IMR-90 (cell line): ENCODE measurements around the gene RP2. TPM values are rescaled to one million over a fixed set of nuclear protein-coding genes. Genes with fewer than 3 reads are reported as not detected.

Source experiments
- ATAC-seq: fragments of 200-7000 bp; cut with Tn5 transposase; 2 replicates; pipeline ENCODE4 v1.9.1; 2020; ENCODE audit warnings: low read depth, mild to moderate bottlenecking, moderate library complexity
- BruUV-seq: library from RNA; stranded (reverse); fragments of 400-500 nt; replicated peaks from 2 replicates; lab custom pipeline; 2021; lab: Mats Ljungman, UMichigan
- CTCF ChIA-PET: fragments of 300-600 bp; formaldehyde crosslinking; extraction: SDS; loops from one replicate; lab custom pipeline; 2021; ENCODE audit warnings: antibody characterized with exemption; lab: Yijun Ruan, JAX
- POLR2A ChIA-PET: fragments of 300-600 bp; sonication (Branson Sonifier 250); formaldehyde crosslinking; loops from one replicate; lab custom pipeline; 2022; ENCODE audit warnings: antibody characterized with exemption; ENCODE audit not compliant: unreplicated experiment; lab: Charles Lee
- DNase-seq: peaks from one replicate; pipeline ENCODE4 v3.0.0; 2013
- H2AFZ ChIP-seq: replicated peaks from 2 replicates; pipeline ENCODE3; 2013; ENCODE audit warnings: low read length, mild to moderate bottlenecking; ENCODE audit not compliant: poor library complexity
- H2AK5ac ChIP-seq: 2 replicates; pipeline ENCODE4 v1.6.1; 2013; ENCODE audit warnings: low read depth, low read length, inconsistent platforms
- H2AK9ac ChIP-seq: replicated peaks from 2 replicates; pipeline ENCODE3; 2013; ENCODE audit warnings: mild to moderate bottlenecking, low read depth, low read length, moderate library complexity; ENCODE audit not compliant: poor library complexity
- H2BK120ac ChIP-seq: 2 replicates; pipeline ENCODE4 v1.6.1; 2013; ENCODE audit warnings: low read depth, low read length, inconsistent platforms
- H2BK15ac ChIP-seq: 3 replicates; pipeline ENCODE4 v1.6.1; 2013; ENCODE audit warnings: low read depth, low read length, inconsistent platforms
- H2BK20ac ChIP-seq: 2 replicates; pipeline ENCODE4 v1.6.1; 2013; ENCODE audit warnings: low read depth, mild to moderate bottlenecking, inconsistent platforms, low read length, moderate library complexity
- H2BK5ac ChIP-seq: 2 replicates; pipeline ENCODE4 v1.6.1; 2013; ENCODE audit warnings: mild to moderate bottlenecking, low read depth, low read length, inconsistent platforms; ENCODE audit not compliant: poor library complexity, severe bottlenecking
- H3K14ac ChIP-seq: replicated peaks from 2 replicates; pipeline ENCODE4 v1.6.1; 2013; ENCODE audit warnings: low read depth, low read length, inconsistent platforms
- H3K18ac ChIP-seq: 2 replicates; pipeline ENCODE4 v1.6.1; 2013; ENCODE audit warnings: low read depth, low read length, control low read depth
- H3K23ac ChIP-seq: 2 replicates; pipeline ENCODE4 v1.6.1; 2013; ENCODE audit warnings: low read depth, low read length, inconsistent platforms
- H3K27ac ChIP-seq: 2 replicates; pipeline ENCODE4 v1.5.1; 2013; ENCODE audit warnings: mild to moderate bottlenecking, control low read depth, low read length; ENCODE audit not compliant: insufficient read depth
- H3K27me3 ChIP-seq: 2 replicates; pipeline ENCODE4 v1.6.1; 2013; ENCODE audit warnings: low read length; ENCODE audit not compliant: control insufficient read depth, insufficient read depth
- H3K36me3 ChIP-seq: 2 replicates; pipeline ENCODE4 v1.6.1; 2013; ENCODE audit warnings: low read length, mixed read lengths; ENCODE audit not compliant: control insufficient read depth, insufficient read depth
- H3K4ac ChIP-seq: 2 replicates; pipeline ENCODE4 v1.6.1; 2013; ENCODE audit warnings: low read depth, low read length, inconsistent platforms
- H3K4me1 ChIP-seq: 2 replicates; pipeline ENCODE4 v1.6.1; 2013; ENCODE audit warnings: low read length, mixed read lengths; ENCODE audit not compliant: control insufficient read depth, insufficient read depth
- H3K4me2 ChIP-seq: 2 replicates; pipeline ENCODE4 v1.6.1; 2013; ENCODE audit warnings: low read depth, mild to moderate bottlenecking, control low read depth, low read length, moderate library complexity
- H3K4me3 ChIP-seq: 2 replicates; pipeline ENCODE4 v1.5.1; 2013; ENCODE audit warnings: low read depth, mild to moderate bottlenecking, control low read depth, low read length, moderate library complexity; ENCODE audit not compliant: insufficient read depth
- H3K56ac ChIP-seq: 2 replicates; pipeline ENCODE4 v1.6.1; 2013; ENCODE audit warnings: low read length, inconsistent platforms; ENCODE audit not compliant: insufficient read depth; ENCODE audit errors: extremely low read depth
- H3K79me1 ChIP-seq, 2 experiments: 2 replicates each; pipeline ENCODE4 v1.6.1; 2013; ENCODE audit warnings: low read length in 2 of 2, inconsistent platforms in 1 of 2, low read depth in 1 of 2
- H3K9ac ChIP-seq: 2 replicates; pipeline ENCODE4 v1.6.1; 2013; ENCODE audit warnings: low read depth, low read length, control low read depth
- H3K9me1 ChIP-seq: 2 replicates; pipeline ENCODE4 v1.6.1; 2013; ENCODE audit warnings: low read length, inconsistent platforms; ENCODE audit not compliant: insufficient read depth
- H3K9me3 ChIP-seq: 2 replicates; pipeline ENCODE4 v1.6.1; 2013; ENCODE audit warnings: low read length; ENCODE audit not compliant: control insufficient read depth, insufficient read depth
- H4K20me1 ChIP-seq: 2 replicates; pipeline ENCODE4 v1.6.1; 2013; ENCODE audit warnings: low read length, inconsistent platforms; ENCODE audit not compliant: insufficient read depth
- H4K5ac ChIP-seq: 2 replicates; pipeline ENCODE4 v1.6.1; 2013; ENCODE audit warnings: mild to moderate bottlenecking, low read depth, low read length, control low read depth
- H4K8ac ChIP-seq, 2 experiments: 2 replicates each; pipeline ENCODE4 v1.6.1; 2013; ENCODE audit warnings: low read depth in 2 of 2, low read length in 2 of 2, control low read depth in 1 of 2, inconsistent platforms in 1 of 2
- H4K91ac ChIP-seq: 2 replicates; pipeline ENCODE4 v1.6.1; 2013; ENCODE audit warnings: low read depth, low read length, inconsistent platforms; ENCODE audit not compliant: insufficient read depth
- BHLHE40 ChIP-seq: fragments of 150-350 bp; IDR thresholded peaks from 2 replicates; pipeline ENCODE4 v1.6.1; 2016; ENCODE audit warnings: mild to moderate bottlenecking, low read depth, low read length
- CEBPB ChIP-seq: IDR thresholded peaks from 2 replicates; pipeline ENCODE4 v1.6.1; 2012; ENCODE audit warnings: low read depth, low read length, improper control_type of control experiment
- CHD1 ChIP-seq: IDR thresholded peaks from 2 replicates; pipeline ENCODE4 v1.6.1; 2012; ENCODE audit warnings: low read depth, low read length, improper control_type of control experiment
- CTCF ChIP-seq: conservative IDR thresholded peaks from 2 replicates; pipeline ENCODE4 v1.5.1; 2012; ENCODE audit warnings: mild to moderate bottlenecking, low read depth, low read length, improper control_type of control experiment
- ELK1 ChIP-seq: fragments of 150-350 bp; IDR thresholded peaks from 2 replicates; pipeline ENCODE4 v1.6.1; 2016; ENCODE audit warnings: low read depth, mild to moderate bottlenecking, low read length, moderate library complexity, borderline replicate concordance
- FOS ChIP-seq: fragments of 150-350 bp; IDR thresholded peaks from 2 replicates; pipeline ENCODE4 v1.6.1; 2016; ENCODE audit warnings: low read depth, low read length
- MAFK ChIP-seq: IDR thresholded peaks from 2 replicates; pipeline ENCODE4 v1.6.1; 2012; ENCODE audit warnings: low read depth, low read length, improper control_type of control experiment
- MAZ ChIP-seq: IDR thresholded peaks from 2 replicates; pipeline ENCODE4 v1.6.1; 2012; ENCODE audit warnings: low read depth, mild to moderate bottlenecking, low read length, improper control_type of control experiment, moderate library complexity, borderline replicate concordance
- MXI1 ChIP-seq: IDR thresholded peaks from 2 replicates; pipeline ENCODE4 v1.6.1; 2012; ENCODE audit warnings: low read depth, mild to moderate bottlenecking, low read length, moderate library complexity, borderline replicate concordance
- NFE2L2 ChIP-seq: fragments of 150-350 bp; IDR thresholded peaks from 2 replicates; pipeline ENCODE4 v1.6.1; 2016; ENCODE audit warnings: low read depth, mild to moderate bottlenecking, low read length
- POLR2A ChIP-seq: IDR thresholded peaks from 2 replicates; pipeline ENCODE4 v1.6.1; 2012; ENCODE audit warnings: mild to moderate bottlenecking, low read depth, low read length
- RAD21 ChIP-seq: IDR thresholded peaks from 2 replicates; pipeline ENCODE4 v1.6.1; 2012; ENCODE audit warnings: low read length, improper control_type of control experiment
- RCOR1 ChIP-seq: IDR thresholded peaks from 2 replicates; pipeline ENCODE4 v1.6.1; 2012; ENCODE audit warnings: mild to moderate bottlenecking, low read length, improper control_type of control experiment; ENCODE audit not compliant: insufficient replicate concordance
- RFX5 ChIP-seq: IDR thresholded peaks from 2 replicates; pipeline ENCODE4 v1.8.0; 2012; ENCODE audit warnings: low read depth, mild to moderate bottlenecking, low read length, moderate library complexity
- SMC3 ChIP-seq: fragments of 150-350 bp; IDR thresholded peaks from 2 replicates; pipeline ENCODE4 v1.6.1; 2016; ENCODE audit warnings: low read depth, mild to moderate bottlenecking, antibody characterized with exemption, low read length, moderate library complexity
- USF2 ChIP-seq: fragments of 150-350 bp; IDR thresholded peaks from 2 replicates; pipeline ENCODE4 v1.6.1; 2017; ENCODE audit warnings: mild to moderate bottlenecking, antibody characterized with exemption, low read length, low read depth
- WGBS, 2 experiments: methylation state at CpG; one replicate each; pipeline versions ENCODE4 v1.1.5 to v1.1.7; 2013; ENCODE audit warnings: missing lambda C conversion rate in 2 of 2; ENCODE audit not compliant: insufficient read length in 1 of 2; ENCODE audit errors: extremely low coverage in 2 of 2; 5-methylcytosine and 5-hydroxymethylcytosine counted together
- dilution Hi-C: fragments of 300-500 bp; cut with HindIII; formaldehyde crosslinking; loops from one replicate; pipeline ENCODE4 v1.14.3; 2018; ENCODE audit warnings: low sequenced_read_pairs; ENCODE audit not compliant: unreplicated experiment
- in situ Hi-C: fragments of 300-500 bp; cut with MboI; formaldehyde crosslinking; loops from 3 replicates; pipeline ENCODE4 v1.14.3; 2019; ENCODE audit warnings: low sequenced_read_pairs, inconsistent platforms, mixed read lengths
- intact Hi-C: fragments of 100-400 bp; cut with micrococcal nuclease; formaldehyde crosslinking; loops from 2 replicates; pipeline ENCODE4 v1.10.0; 2022
- polyA plus RNA-seq, 3 experiments: library from polyadenylated mRNA; depleted of rRNA; stranded (reverse); fragments of >200 nt; gene quantifications; 2 replicates each; pipeline ENCODE4 v1.2.3, GENCODE V29; 2012; ENCODE audit warnings: low replicate concordance in 1 of 3
- total RNA-seq: library from RNA; depleted of rRNA; stranded (reverse); fragments of >200 nt; gene quantifications from 2 replicates; pipeline ENCODE4 v1.2.3, GENCODE V29; 2012

The RP2 gene
- total and polyA plus RNA-seq, 2 of the 4 experiments (the other 2 are of a cell fraction): 6.8 to 17.0 TPM

- Histone ChIP-seq H4K20me1 (no peaks in the 10 kb centered on the region; the same call in none of the 2 replicates), H3K27me3 (peaks cover 4% of the 10 kb centered on the region; the same call in 1 of the 2 replicates), H3K4me3 (no peak overlapping the region), H3K14ac (no peak overlapping the region; the same call in 1 of the 2 replicates), H4K8ac (no peak overlapping the region), H4K5ac (no peak overlapping the region), H3K36me3 (no peaks in the 10 kb centered on the region), H2BK20ac (no peak overlapping the region), H2AK9ac (no peak overlapping the region), H4K91ac (no peak overlapping the region), H2BK120ac (no peak overlapping the region), H3K56ac (no peak overlapping the region), H3K9me3 (no peaks in the 10 kb centered on the region), H2BK5ac (no peak overlapping the region), H3K4me1 (peaks cover 4% of the 10 kb centered on the region; the same call in 1 of the 2 replicates), H3K9ac (no peak overlapping the region), H3K9me1 (peaks cover 4% of the 10 kb centered on the region; the same call in 1 of the 2 replicates), H2BK15ac (no peak overlapping the region), H2AK5ac (no peak overlapping the region), H2AFZ (no peak overlapping the region), H3K79me1 (peaks cover 11 to 32% of the 10 kb centered on the region in 2 experiments; a peak in 3 of 4 replicates), H3K23ac (no peak overlapping the region), H3K4me2 (no peak overlapping the region), H3K18ac (no peak overlapping the region), H3K27ac (no peak overlapping the region), H3K4ac (no peak overlapping the region)
- ATAC-seq: no peak
- intact Hi-C loops: no loop called here
- BruUV-seq: no TSS peak
- CTCF ChIA-PET: no interaction called here
- in situ Hi-C loops: no loop called here
- POLR2A ChIA-PET: no interaction called here
- dilution Hi-C loops: no loop called here
- 20% methylated on average over 1 of the region's 3 CpGs; no CpG with 5 or more reads in 1 of the 2 experiments for WGBS, 2 experiments
- DNase-seq: no peak
- TF ChIP-seq FOS (no peak), MXI1 (no peak), RAD21 (no peak), CHD1 (no peak), USF2 (no peak), ELK1 (no peak), POLR2A (no peak), CTCF (no peak), BHLHE40 (no peak), CEBPB (no peak), MAFK (no peak), MAZ (no peak), RCOR1 (no peak), NFE2L2 (no peak), RFX5 (no peak), SMC3 (no peak)
Measured at GRCh38 chrX:46927718-46928117, 90.9 kb downstream of the RP2 start.
